ENCODE results near the gene MTHFD2L.

DNA sequence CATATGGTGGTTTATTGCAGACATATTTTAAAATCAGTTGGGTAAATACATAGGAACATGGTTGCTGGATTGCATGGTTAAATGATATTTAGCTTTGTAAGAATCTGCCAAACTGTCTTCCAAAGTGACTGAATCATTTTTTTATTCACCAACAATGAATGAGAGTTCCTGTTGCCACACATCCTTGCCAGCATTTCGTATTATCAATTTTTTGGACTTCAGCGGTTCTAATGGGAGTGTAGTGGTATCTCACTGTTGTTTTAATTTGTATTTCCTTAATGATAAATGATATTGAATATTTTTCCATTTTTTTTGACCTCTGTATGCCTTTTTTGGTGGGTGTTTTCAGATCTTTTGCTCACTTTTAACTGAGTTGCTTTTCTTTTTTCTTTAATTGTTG, 1.4 kb upstream of the MTHFD2L start:
- TF ChIP-seq, protein P1, sequence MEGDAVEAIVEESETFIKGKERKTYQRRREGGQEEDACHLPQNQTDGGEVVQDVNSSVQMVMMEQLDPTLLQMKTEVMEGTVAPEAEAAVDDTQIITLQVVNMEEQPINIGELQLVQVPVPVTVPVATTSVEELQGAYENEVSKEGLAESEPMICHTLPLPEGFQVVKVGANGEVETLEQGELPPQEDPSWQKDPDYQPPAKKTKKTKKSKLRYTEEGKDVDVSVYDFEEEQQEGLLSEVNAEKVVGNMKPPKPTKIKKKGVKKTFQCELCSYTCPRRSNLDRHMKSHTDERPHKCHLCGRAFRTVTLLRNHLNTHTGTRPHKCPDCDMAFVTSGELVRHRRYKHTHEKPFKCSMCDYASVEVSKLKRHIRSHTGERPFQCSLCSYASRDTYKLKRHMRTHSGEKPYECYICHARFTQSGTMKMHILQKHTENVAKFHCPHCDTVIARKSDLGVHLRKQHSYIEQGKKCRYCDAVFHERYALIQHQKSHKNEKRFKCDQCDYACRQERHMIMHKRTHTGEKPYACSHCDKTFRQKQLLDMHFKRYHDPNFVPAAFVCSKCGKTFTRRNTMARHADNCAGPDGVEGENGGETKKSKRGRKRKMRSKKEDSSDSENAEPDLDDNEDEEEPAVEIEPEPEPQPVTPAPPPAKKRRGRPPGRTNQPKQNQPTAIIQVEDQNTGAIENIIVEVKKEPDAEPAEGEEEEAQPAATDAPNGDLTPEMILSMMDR (IDR thresholded peaks at IDR 0.05): no peak
- TF ChIP-seq EP300 (IDR thresholded peaks at IDR 0.05): no peak
